K562 (cell line): ENCODE results near the gene AVPI1. TPM values are rescaled to one million over a fixed set of nuclear protein-coding genes. Genes with fewer than 3 reads are reported as not detected.

Source experiments
- ARID2 ChIP-seq: fragments of 450-650 bp; IDR thresholded peaks from 2 replicates; pipeline ENCODE4 v1.6.1; 2017; ENCODE audit warnings: antibody characterized with exemption, mild to moderate bottlenecking
- BCL6 ChIP-seq: fragments of 250-450 bp; sonication (Bioruptor Pico); IDR thresholded peaks from 2 replicates; pipeline ENCODE4 v1.4.0; 2020
- EGR1 ChIP-seq: fragments of 450-650 bp; conservative IDR thresholded peaks from 2 replicates; pipeline ENCODE4 v1.6.1; 2017; ENCODE audit warnings: mild to moderate bottlenecking
- FOXK1 ChIP-seq: sonication (generic); formaldehyde crosslinking; IDR thresholded peaks from 2 replicates; pipeline ENCODE4 v1.8.0; 2022; ENCODE audit warnings: missing genetic modification reagents, mild to moderate bottlenecking, borderline replicate concordance
- GABPA ChIP-seq: fragments of 200-800 bp; sonication (Bioruptor generic); conservative IDR thresholded peaks from 2 replicates; pipeline ENCODE4 v1.6.1; 2016; ENCODE audit warnings: low read depth, missing genetic modification characterization, missing compliant biosample characterization
- GTF2E2 ChIP-seq: fragments of 200-800 bp; sonication (Bioruptor generic); IDR thresholded peaks from 2 replicates; pipeline ENCODE4 v1.6.1; 2016; ENCODE audit warnings: missing genetic modification characterization, missing compliant biosample characterization
- HNRNPL ChIP-seq: fragments of 200-400 bp; formaldehyde crosslinking; IDR thresholded peaks from 2 replicates; pipeline ENCODE4 v1.6.1; 2017; ENCODE audit warnings: low read depth, mild to moderate bottlenecking, low read length
- KLF1 ChIP-seq: fragments of 450-650 bp; IDR thresholded peaks from 2 replicates; pipeline ENCODE4 v1.6.1; 2016; ENCODE audit warnings: missing genetic modification characterization, missing compliant biosample characterization
- MAFK ChIP-seq: IDR thresholded peaks from 2 replicates; pipeline ENCODE4 v1.6.1; 2011; ENCODE audit warnings: low read length, improper control_type of control experiment
- MBD2 ChIP-seq: sonication (generic); IDR thresholded peaks from 2 replicates; pipeline ENCODE4 v1.6.1; 2016; ENCODE audit warnings: low read depth, borderline replicate concordance
- MCM5 ChIP-seq: fragments of 450-650 bp; IDR thresholded peaks from 2 replicates; pipeline ENCODE4 v1.6.1; 2016; ENCODE audit warnings: low read depth
- PHB2 ChIP-seq: fragments of 450-650 bp; IDR thresholded peaks from 2 replicates; pipeline ENCODE4 v1.6.1; 2017; ENCODE audit warnings: low read depth
- POLR3G ChIP-seq: IDR thresholded peaks from 2 replicates; pipeline ENCODE4 v1.6.1; 2011; ENCODE audit not compliant: insufficient read length, insufficient replicate concordance; ENCODE audit errors: extremely low read depth
- RBM14 ChIP-seq: fragments of 200-400 bp; formaldehyde crosslinking; IDR thresholded peaks from 2 replicates; pipeline ENCODE4 v1.6.1; 2018; ENCODE audit warnings: low read depth, mild to moderate bottlenecking, low read length, moderate library complexity, borderline replicate concordance; ENCODE audit not compliant: insufficient read depth
- TAF9B ChIP-seq: fragments of 450-650 bp; IDR thresholded peaks from 2 replicates; pipeline ENCODE4 v1.6.1; 2018; ENCODE audit warnings: mild to moderate bottlenecking; ENCODE audit not compliant: partially characterized antibody
- XRCC3 ChIP-seq: fragments of 450-650 bp; IDR thresholded peaks from 2 replicates; pipeline ENCODE4 v1.6.1; 2017; ENCODE audit warnings: mild to moderate bottlenecking, moderate library complexity
- ZBTB1 ChIP-seq: sonication (generic); formaldehyde crosslinking; IDR thresholded peaks from 2 replicates; pipeline ENCODE4 v1.8.1; 2023; ENCODE audit warnings: missing genetic modification reagents, low read depth, mild to moderate bottlenecking, borderline replicate concordance
- polyA plus RNA-seq, 8 experiments: library from polyadenylated mRNA; depleted of rRNA in 4 of 8; stranded (reverse) in 5 of 8; unstranded in 3 of 8; fragments of >200 nt; fragmentation: Nextera tagmentation in 2 of 8; fragmentation: Illumina TruSeq in 1 of 8; extraction: Ambion mirVana in 2 of 8; extraction: Trizol in 1 of 8; gene quantifications; 2 replicates each; pipeline versions ENCODE4 v1.2.1 to v1.2.3, GENCODE V29; 2011 to 2014; ENCODE audit warnings: inconsistent platforms in 1 of 8, missing spikeins in 1 of 8
- total RNA-seq, 7 experiments: library from RNA; depleted of rRNA in 6 of 7; stranded (reverse); fragments of >200 nt in 6 of 7; fragmentation: Illumina TruSeq in 2 of 7; extraction: Trizol in 2 of 7; gene quantifications; 2 replicates each; pipeline versions ENCODE4 v1.2.1 to v1.2.3, GENCODE V29; 2011 to 2021; ENCODE audit warnings: low replicate concordance in 1 of 7
- TF ChIP-seq, protein P1 (sequence below), 2 experiments: fragments of 200-800 bp in 1 of 2; sonication (Bioruptor generic) in 1 of 2; sonication (generic) in 1 of 2; formaldehyde crosslinking in 1 of 2; IDR thresholded peaks in 1 of 2; conservative IDR thresholded peaks in 1 of 2; 2 replicates each; pipeline versions ENCODE4 v1.5.0 to v1.6.1; 2016 to 2020; ENCODE audit warnings: missing compliant biosample characterization in 1 of 2, missing genetic modification characterization in 1 of 2, missing genetic modification reagents in 1 of 2
- TF ChIP-seq, protein P2 (sequence below): fragments of 250-450 bp; sonication (Bioruptor Pico); IDR thresholded peaks from 2 replicates; pipeline ENCODE4 v1.8.0; 2021; ENCODE audit warnings: mild to moderate bottlenecking, moderate library complexity
- TF ChIP-seq, protein P3 (sequence below): sonication (generic); formaldehyde crosslinking; IDR thresholded peaks from 2 replicates; pipeline ENCODE4 v1.8.1; 2023; ENCODE audit warnings: mild to moderate bottlenecking, missing genetic modification reagents, moderate library complexity
- TF ChIP-seq, protein P4 (sequence below): fragments of 250-450 bp; sonication (Bioruptor Pico); IDR thresholded peaks from 2 replicates; pipeline ENCODE4 v1.9.0; 2021; ENCODE audit warnings: mild to moderate bottlenecking
- TF ChIP-seq, protein P5 (sequence below): fragments of 250-450 bp; sonication (Bioruptor Pico); IDR thresholded peaks from 2 replicates; pipeline ENCODE4 v1.5.0; 2020; ENCODE audit warnings: mild to moderate bottlenecking, borderline replicate concordance

Gene AVPI1
- total and polyA plus RNA-seq, 9 of the 15 experiments (the other 6 are each of a cell fraction or from before 2014, with no cell fraction given), result 0.90 to 10.4 (median 7.4) TPM

DNA sequence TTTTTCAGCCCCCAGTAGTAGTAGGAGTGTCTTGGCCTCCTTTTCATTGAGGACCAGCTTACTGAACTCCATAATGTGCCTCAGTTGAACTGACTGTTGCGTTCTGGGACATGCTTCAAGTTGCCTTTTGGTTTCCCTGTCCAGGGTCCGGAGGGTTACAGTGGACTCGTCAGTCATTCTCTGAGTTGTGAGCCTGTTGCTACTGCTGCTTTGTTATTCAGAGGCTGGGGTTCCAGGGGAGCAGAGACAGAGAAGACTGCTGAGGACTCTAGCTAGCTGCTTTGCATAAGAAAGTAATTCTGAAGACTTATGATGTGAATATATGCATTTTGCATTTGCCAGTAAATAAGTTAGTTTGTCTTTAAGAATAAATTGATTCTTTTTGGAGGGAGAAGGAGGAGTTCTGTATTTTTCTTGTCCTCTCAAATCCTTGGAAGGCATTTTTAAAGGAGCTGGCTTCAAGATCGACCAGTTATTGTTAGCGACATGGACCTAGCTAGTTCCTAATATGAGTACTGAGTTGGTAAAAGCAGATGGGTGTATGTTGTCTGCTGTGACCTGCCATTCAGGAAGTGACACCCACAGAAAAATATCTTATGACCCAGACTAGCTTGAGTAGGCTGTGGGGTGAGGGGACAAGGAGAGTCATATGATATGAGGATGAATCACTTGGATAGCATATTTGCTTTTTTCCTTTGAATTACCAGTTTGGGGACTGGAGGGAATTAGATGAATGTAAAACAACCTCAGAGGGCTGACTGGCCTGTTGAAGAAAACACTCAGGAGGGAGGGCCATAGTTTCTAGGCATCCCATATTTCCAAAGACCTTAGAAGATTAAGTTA lies 38.3 kb downstream of the AVPI1 start (continued):
- TF ChIP-seq, protein P1, sequence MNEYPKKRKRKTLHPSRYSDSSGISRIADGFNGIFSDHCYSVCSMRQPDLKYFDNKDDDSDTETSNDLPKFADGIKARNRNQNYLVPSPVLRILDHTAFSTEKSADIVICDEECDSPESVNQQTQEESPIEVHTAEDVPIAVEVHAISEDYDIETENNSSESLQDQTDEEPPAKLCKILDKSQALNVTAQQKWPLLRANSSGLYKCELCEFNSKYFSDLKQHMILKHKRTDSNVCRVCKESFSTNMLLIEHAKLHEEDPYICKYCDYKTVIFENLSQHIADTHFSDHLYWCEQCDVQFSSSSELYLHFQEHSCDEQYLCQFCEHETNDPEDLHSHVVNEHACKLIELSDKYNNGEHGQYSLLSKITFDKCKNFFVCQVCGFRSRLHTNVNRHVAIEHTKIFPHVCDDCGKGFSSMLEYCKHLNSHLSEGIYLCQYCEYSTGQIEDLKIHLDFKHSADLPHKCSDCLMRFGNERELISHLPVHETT (CRISPR knock-in tag; conservative IDR thresholded peaks at IDR 0.05 in 1 of 2, IDR thresholded peaks at IDR 0.05 in 1 of 2), result peak in 1 of 2 experiments; percentile 63; a peak in 2 of 4 replicates
- TF ChIP-seq, protein P2, sequence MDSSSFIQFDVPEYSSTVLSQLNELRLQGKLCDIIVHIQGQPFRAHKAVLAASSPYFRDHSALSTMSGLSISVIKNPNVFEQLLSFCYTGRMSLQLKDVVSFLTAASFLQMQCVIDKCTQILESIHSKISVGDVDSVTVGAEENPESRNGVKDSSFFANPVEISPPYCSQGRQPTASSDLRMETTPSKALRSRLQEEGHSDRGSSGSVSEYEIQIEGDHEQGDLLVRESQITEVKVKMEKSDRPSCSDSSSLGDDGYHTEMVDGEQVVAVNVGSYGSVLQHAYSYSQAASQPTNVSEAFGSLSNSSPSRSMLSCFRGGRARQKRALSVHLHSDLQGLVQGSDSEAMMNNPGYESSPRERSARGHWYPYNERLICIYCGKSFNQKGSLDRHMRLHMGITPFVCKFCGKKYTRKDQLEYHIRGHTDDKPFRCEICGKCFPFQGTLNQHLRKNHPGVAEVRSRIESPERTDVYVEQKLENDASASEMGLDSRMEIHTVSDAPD, result no peak
- TF ChIP-seq GABPA (tag) (no peak), KLF1 (no peak), EGR1 (peak; percentile 84), ZBTB1 (CRISPR knock-in tag) (no peak), BCL6 (CRISPR knock-in tag) (no peak), MCM5 (no peak), GTF2E2 (tag) (no peak), RBM14 (no peak), MBD2 (no peak; the same call in 1 of the 2 replicates), XRCC3 (no peak), ARID2 (no peak), PHB2 (no peak), MAFK (no peak), POLR3G (no peak), HNRNPL (no peak), TAF9B (no peak), FOXK1 (CRISPR knock-in tag) (no peak)
- TF ChIP-seq, protein P3, sequence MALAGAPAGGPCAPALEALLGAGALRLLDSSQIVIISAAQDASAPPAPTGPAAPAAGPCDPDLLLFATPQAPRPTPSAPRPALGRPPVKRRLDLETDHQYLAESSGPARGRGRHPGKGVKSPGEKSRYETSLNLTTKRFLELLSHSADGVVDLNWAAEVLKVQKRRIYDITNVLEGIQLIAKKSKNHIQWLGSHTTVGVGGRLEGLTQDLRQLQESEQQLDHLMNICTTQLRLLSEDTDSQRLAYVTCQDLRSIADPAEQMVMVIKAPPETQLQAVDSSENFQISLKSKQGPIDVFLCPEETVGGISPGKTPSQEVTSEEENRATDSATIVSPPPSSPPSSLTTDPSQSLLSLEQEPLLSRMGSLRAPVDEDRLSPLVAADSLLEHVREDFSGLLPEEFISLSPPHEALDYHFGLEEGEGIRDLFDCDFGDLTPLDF (CRISPR knock-in tag), result no peak
- TF ChIP-seq, protein P4, sequence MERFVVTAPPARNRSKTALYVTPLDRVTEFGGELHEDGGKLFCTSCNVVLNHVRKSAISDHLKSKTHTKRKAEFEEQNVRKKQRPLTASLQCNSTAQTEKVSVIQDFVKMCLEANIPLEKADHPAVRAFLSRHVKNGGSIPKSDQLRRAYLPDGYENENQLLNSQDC, result no peak
- TF ChIP-seq, protein P5, sequence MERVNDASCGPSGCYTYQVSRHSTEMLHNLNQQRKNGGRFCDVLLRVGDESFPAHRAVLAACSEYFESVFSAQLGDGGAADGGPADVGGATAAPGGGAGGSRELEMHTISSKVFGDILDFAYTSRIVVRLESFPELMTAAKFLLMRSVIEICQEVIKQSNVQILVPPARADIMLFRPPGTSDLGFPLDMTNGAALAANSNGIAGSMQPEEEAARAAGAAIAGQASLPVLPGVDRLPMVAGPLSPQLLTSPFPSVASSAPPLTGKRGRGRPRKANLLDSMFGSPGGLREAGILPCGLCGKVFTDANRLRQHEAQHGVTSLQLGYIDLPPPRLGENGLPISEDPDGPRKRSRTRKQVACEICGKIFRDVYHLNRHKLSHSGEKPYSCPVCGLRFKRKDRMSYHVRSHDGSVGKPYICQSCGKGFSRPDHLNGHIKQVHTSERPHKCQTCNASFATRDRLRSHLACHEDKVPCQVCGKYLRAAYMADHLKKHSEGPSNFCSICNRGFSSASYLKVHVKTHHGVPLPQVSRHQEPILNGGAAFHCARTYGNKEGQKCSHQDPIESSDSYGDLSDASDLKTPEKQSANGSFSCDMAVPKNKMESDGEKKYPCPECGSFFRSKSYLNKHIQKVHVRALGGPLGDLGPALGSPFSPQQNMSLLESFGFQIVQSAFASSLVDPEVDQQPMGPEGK (CRISPR knock-in tag), result no peak
